ENCODE results near the gene HEATR5A. TPM values are rescaled to one million over a fixed set of nuclear protein-coding genes. Genes with fewer than 3 reads are reported as not detected.

The HEATR5A gene
- total and polyA plus RNA-seq, 10 of the 15 experiments (the other 5 are each of a cell fraction or from before 2014, with no cell fraction given) = 5.1 to 37.1 (median 13.8) TPM

DNA sequence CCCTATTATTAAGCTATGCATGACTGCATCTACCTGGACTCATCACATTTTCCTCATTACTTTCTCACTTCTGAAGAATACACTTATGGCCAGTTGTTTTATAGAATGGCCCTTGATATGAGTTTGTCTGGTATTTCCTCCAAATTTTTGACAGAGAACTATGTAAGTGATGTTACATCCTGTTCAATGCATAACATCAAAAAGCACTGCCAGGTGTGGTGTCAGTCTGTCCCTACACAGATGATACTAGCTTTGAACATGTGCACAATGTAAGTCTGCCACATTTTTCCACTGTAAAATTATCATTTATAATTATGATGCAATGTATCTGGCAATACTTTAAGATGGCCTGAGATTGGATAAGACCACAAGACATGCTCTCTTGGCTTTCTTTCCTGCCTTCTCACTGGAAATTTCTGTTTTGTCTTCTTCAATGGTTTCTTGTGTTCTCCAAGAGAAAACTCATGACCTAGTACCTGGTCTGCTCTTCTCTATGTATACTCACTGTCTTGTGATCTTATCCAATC is 28.3 kb downstream of the HEATR5A start:
- intact Hi-C loops (cut with micrococcal nuclease; ENCODE audit: unreplicated experiment) (no loop called here), in situ Hi-C loops (cut with MboI) (no loop called here)
- H3K79me2 ChIP-seq (ENCODE audit: control insufficient read depth, insufficient read depth, low read length) = no peaks in the 10 kb centered on the region
- no peak overlapping the region for H3K9ac ChIP-seq (ENCODE audit: control insufficient read depth, insufficient read depth, low read length)
- peaks cover 7% of the 10 kb centered on the region; the same call in 1 of the 2 replicates for H3K4me1 ChIP-seq (ENCODE audit: control insufficient read depth, insufficient read depth, low read length)
- no peaks in the 10 kb centered on the region for H3K9me3 ChIP-seq (replicated peaks; ENCODE audit: control insufficient read depth, insufficient read depth, low read length)
- H3K4me3 ChIP-seq = no peak overlapping the region
- no peak overlapping the region for H3K27ac ChIP-seq (ENCODE audit: control insufficient read depth, insufficient read depth)
- DNase-seq (ENCODE audit: low read depth, low spot score) (no peak), FAIRE-seq (no peak), ATAC-seq (no peak)
- ChIA-PET SMC1A (ENCODE audit: uncharacterized antibody, unreplicated experiment) (interaction anchor here (0.6 to 1.2 kb wide), 2 partner anchors 22 to 65 kb away, joined by 3 read pairs; partner anchors contain the start of gene DTD2), RAD21 (ENCODE audit: unreplicated experiment) (no interaction called here), CTCF (interaction anchor here (1.5 to 2.1 kb wide), 2 partner anchors 12 to 15 kb away, joined by 5 to 6 read pairs; no protein-coding TSS in a partner anchor), POLR2A (no interaction called here)
- no peak overlapping the region for H3K4me2 ChIP-seq (ENCODE audit: control insufficient read depth, insufficient read depth)
- H2AFZ ChIP-seq (ENCODE audit: control insufficient read depth, low read depth, low read length) = no peak overlapping the region
- H3K27me3 ChIP-seq (replicated peaks in 1 of 2; ENCODE audit: control insufficient read depth in 2 of 2, insufficient read depth in 2 of 2, low read length in 1 of 2) = no peaks in the 10 kb centered on the region
- no TSS peak for BruUV-seq (replicated peaks)
- H4K20me1 ChIP-seq (ENCODE audit: control insufficient read depth, insufficient read depth) = no peaks in the 10 kb centered on the region
- peaks cover 0 to 4% of the 10 kb centered on the region in 2 experiments; a peak in 1 of 4 replicates for H3K36me3 ChIP-seq (ENCODE audit: control insufficient read depth in 2 of 2, insufficient read depth in 2 of 2, low read length in 1 of 2)
- TF ChIP-seq, protein P1, sequence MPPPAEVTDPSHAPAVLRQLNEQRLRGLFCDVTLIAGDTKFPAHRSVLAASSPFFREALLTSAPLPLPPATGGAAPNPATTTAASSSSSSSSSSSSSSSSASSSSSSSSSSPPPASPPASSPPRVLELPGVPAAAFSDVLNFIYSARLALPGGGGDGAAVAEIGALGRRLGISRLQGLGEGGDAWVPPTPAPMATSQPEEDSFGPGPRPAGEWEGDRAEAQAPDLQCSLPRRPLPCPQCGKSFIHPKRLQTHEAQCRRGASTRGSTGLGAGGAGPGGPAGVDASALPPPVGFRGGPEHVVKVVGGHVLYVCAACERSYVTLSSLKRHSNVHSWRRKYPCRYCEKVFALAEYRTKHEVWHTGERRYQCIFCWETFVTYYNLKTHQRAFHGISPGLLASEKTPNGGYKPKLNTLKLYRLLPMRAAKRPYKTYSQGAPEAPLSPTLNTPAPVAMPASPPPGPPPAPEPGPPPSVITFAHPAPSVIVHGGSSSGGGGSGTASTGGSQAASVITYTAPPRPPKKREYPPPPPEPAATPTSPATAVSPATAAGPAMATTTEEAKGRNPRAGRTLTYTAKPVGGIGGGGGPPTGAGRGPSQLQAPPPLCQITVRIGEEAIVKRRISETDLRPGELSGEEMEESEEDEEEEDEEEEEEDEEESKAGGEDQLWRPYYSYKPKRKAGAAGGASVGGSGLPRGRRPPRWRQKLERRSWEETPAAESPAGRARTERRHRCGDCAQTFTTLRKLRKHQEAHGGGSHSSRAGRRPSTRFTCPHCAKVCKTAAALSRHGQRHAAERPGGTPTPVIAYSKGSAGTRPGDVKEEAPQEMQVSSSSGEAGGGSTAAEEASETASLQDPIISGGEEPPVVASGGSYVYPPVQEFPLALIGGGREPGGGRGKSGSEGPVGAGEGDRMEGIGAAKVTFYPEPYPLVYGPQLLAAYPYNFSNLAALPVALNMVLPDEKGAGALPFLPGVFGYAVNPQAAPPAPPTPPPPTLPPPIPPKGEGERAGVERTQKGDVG (CRISPR knock-in tag; IDR thresholded peaks at IDR 0.05) = no peak
- TF ChIP-seq BRCA1 (IDR thresholded peaks at IDR 0.05; ENCODE audit: low read depth, low read length) (no peak), POLR2AphosphoS2 (IDR thresholded peaks at IDR 0.05; ENCODE audit: low read depth, low read length) (no peak), ATF7 (IDR thresholded peaks at IDR 0.05; ENCODE audit: low read depth) (no peak), ZBED1 (IDR thresholded peaks at IDR 0.05; ENCODE audit: borderline replicate concordance) (no peak), KAT2A (conservative IDR thresholded peaks at IDR 0.05; ENCODE audit: control insufficient read depth, low read depth, low read length) (no peak), YBX1 (IDR thresholded peaks at IDR 0.05) (no peak), SRF (IDR thresholded peaks at IDR 0.05; ENCODE audit: low read depth in 2 of 2, low read length in 2 of 2) (no peak)
- TF ChIP-seq, protein P2, sequence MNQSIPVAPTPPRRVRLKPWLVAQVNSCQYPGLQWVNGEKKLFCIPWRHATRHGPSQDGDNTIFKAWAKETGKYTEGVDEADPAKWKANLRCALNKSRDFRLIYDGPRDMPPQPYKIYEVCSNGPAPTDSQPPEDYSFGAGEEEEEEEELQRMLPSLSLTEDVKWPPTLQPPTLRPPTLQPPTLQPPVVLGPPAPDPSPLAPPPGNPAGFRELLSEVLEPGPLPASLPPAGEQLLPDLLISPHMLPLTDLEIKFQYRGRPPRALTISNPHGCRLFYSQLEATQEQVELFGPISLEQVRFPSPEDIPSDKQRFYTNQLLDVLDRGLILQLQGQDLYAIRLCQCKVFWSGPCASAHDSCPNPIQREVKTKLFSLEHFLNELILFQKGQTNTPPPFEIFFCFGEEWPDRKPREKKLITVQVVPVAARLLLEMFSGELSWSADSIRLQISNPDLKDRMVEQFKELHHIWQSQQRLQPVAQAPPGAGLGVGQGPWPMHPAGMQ (IDR thresholded peaks at IDR 0.05; ENCODE audit: borderline replicate concordance) = no peak
- TF ChIP-seq, protein P3, sequence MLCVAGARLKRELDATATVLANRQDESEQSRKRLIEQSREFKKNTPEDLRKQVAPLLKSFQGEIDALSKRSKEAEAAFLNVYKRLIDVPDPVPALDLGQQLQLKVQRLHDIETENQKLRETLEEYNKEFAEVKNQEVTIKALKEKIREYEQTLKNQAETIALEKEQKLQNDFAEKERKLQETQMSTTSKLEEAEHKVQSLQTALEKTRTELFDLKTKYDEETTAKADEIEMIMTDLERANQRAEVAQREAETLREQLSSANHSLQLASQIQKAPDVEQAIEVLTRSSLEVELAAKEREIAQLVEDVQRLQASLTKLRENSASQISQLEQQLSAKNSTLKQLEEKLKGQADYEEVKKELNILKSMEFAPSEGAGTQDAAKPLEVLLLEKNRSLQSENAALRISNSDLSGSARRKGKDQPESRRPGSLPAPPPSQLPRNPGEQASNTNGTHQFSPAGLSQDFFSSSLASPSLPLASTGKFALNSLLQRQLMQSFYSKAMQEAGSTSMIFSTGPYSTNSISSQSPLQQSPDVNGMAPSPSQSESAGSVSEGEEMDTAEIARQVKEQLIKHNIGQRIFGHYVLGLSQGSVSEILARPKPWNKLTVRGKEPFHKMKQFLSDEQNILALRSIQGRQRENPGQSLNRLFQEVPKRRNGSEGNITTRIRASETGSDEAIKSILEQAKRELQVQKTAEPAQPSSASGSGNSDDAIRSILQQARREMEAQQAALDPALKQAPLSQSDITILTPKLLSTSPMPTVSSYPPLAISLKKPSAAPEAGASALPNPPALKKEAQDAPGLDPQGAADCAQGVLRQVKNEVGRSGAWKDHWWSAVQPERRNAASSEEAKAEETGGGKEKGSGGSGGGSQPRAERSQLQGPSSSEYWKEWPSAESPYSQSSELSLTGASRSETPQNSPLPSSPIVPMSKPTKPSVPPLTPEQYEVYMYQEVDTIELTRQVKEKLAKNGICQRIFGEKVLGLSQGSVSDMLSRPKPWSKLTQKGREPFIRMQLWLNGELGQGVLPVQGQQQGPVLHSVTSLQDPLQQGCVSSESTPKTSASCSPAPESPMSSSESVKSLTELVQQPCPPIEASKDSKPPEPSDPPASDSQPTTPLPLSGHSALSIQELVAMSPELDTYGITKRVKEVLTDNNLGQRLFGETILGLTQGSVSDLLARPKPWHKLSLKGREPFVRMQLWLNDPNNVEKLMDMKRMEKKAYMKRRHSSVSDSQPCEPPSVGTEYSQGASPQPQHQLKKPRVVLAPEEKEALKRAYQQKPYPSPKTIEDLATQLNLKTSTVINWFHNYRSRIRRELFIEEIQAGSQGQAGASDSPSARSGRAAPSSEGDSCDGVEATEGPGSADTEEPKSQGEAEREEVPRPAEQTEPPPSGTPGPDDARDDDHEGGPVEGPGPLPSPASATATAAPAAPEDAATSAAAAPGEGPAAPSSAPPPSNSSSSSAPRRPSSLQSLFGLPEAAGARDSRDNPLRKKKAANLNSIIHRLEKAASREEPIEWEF (IDR thresholded peaks at IDR 0.05; ENCODE audit: insufficient replicate concordance, low read depth, low read length) = no peak
- TF ChIP-seq, protein P4, sequence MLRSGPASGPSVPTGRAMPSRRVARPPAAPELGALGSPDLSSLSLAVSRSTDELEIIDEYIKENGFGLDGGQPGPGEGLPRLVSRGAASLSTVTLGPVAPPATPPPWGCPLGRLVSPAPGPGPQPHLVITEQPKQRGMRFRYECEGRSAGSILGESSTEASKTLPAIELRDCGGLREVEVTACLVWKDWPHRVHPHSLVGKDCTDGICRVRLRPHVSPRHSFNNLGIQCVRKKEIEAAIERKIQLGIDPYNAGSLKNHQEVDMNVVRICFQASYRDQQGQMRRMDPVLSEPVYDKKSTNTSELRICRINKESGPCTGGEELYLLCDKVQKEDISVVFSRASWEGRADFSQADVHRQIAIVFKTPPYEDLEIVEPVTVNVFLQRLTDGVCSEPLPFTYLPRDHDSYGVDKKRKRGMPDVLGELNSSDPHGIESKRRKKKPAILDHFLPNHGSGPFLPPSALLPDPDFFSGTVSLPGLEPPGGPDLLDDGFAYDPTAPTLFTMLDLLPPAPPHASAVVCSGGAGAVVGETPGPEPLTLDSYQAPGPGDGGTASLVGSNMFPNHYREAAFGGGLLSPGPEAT (IDR thresholded peaks at IDR 0.05; ENCODE audit: low read depth) = no peak
